ENCODE results near the gene GTF3C5.
"Not testable (repeated sequence)": the region's sequence is repeated elsewhere in the genome, so short reads cannot be mapped to it uniquely, and the experiment has no call there.

The GTF3C5 gene

GRCh38 chr9:133072210-133072609, 41.4 kb downstream of the GTF3C5 start:
- DNase-seq = not testable (repeated sequence)

GRCh38 chr9:133073086-133074014, 42.6 kb downstream of the GTF3C5 start:
- no peak for DNase-seq

- no peak for DNase-seq
These were observed 43.4 kb downstream of the GTF3C5 start for GRCh38 chr9:133074111-133074651.

GRCh38 chr9:133075925-133076630, 45.3 kb downstream of the GTF3C5 start:
- DNase-seq = no peak

GRCh38 chr9:133076691-133077090, 45.9 kb downstream of the GTF3C5 start:
- DNase-seq = no peak

GRCh38 chr9:133078486-133078885, 47.7 kb downstream of the GTF3C5 start:
- no peak for DNase-seq

- DNase-seq = no peak
These were observed 49.4 kb downstream of the GTF3C5 start for GRCh38 chr9:133080161-133080560.

GRCh38 chr9:133080786-133081779, 50.3 kb downstream of the GTF3C5 start:
- not testable (repeated sequence) for DNase-seq

GRCh38 chr9:133081957-133082644, 51.3 kb downstream of the GTF3C5 start:
- DNase-seq = not testable (repeated sequence)

- not testable (repeated sequence) for DNase-seq
These were observed 52.9 kb downstream of the GTF3C5 start for GRCh38 chr9:133083688-133084087.

- DNase-seq = not testable (repeated sequence)
These were observed 55.5 kb downstream of the GTF3C5 start for GRCh38 chr9:133086212-133086860.

- DNase-seq = no peak
These were observed 56.1 kb downstream of the GTF3C5 start for GRCh38 chr9:133086894-133087293.

- no peak for DNase-seq
These were observed 56.8 kb downstream of the GTF3C5 start for GRCh38 chr9:133087429-133088145.

- DNase-seq = no peak
These were observed 57.5 kb downstream of the GTF3C5 start for GRCh38 chr9:133088146-133088750.

GRCh38 chr9:133088756-133089155, 58.0 kb downstream of the GTF3C5 start:
- no peak for DNase-seq

- DNase-seq = no peak
These were observed 58.5 kb downstream of the GTF3C5 start for GRCh38 chr9:133089271-133089671.

- no peak for DNase-seq
These were observed 59.4 kb downstream of the GTF3C5 start for GRCh38 chr9:133090187-133090586.

- DNase-seq = no peak
These were observed 60.1 kb downstream of the GTF3C5 start for GRCh38 chr9:133090752-133091385.

- DNase-seq = not testable (repeated sequence)
These were observed 63.6 kb downstream of the GTF3C5 start for GRCh38 chr9:133094351-133094750.
